HEK293T (cell line): Measurements from ENCODE around the gene HLA-E.
"Not testable (repeated sequence)": the region's sequence is repeated elsewhere in the genome, so short reads cannot be mapped to it uniquely, and the experiment has no call there.

ENCODE experiments used
- CTCF ChIA-PET: fragments of 350-600 bp; formaldehyde crosslinking; extraction: SDS; loops from one replicate; lab custom pipeline; 2021; ENCODE audit warnings: antibody characterized with exemption, inconsistent platforms; lab: Yijun Ruan, JAX
- POLR2A ChIA-PET: fragments of 350-600 bp; formaldehyde crosslinking; extraction: SDS; loops from one replicate; lab custom pipeline; 2020; ENCODE audit warnings: antibody characterized with exemption, inconsistent platforms; lab: Yijun Ruan, JAX
- DNase-seq: peaks from one replicate; pipeline ENCODE4 v3.0.0; 2012; ENCODE audit warnings: mixed read lengths; ENCODE audit errors: extremely low spot score
- ARNT ChIP-seq: fragments of 450-650 bp; IDR thresholded peaks from 2 replicates; pipeline ENCODE4 v1.6.1; 2017; ENCODE audit warnings: mild to moderate bottlenecking
- BHLHE40 ChIP-seq: fragments of 450-650 bp; IDR thresholded peaks from 2 replicates; pipeline ENCODE4 v1.6.1; 2016; ENCODE audit warnings: mild to moderate bottlenecking, moderate library complexity, borderline replicate concordance
- CTBP1 ChIP-seq: fragments of 450-650 bp; IDR thresholded peaks from 2 replicates; pipeline ENCODE4 v1.6.1; 2016; ENCODE audit warnings: borderline replicate concordance
- ELF4 ChIP-seq: fragments of 450-650 bp; IDR thresholded peaks from 2 replicates; pipeline ENCODE4 v1.6.1; 2017; ENCODE audit warnings: antibody characterized with exemption
- FOXA1 ChIP-seq: fragments of 450-650 bp; IDR thresholded peaks from 2 replicates; pipeline ENCODE4 v1.6.1; 2016; ENCODE audit warnings: mild to moderate bottlenecking
- FOXK2 ChIP-seq: fragments of 450-650 bp; IDR thresholded peaks from 2 replicates; pipeline ENCODE4 v1.6.1; 2016; ENCODE audit warnings: mild to moderate bottlenecking
- FOXM1 ChIP-seq: fragments of 450-650 bp; IDR thresholded peaks from 2 replicates; pipeline ENCODE4 v1.6.1; 2017; ENCODE audit warnings: mild to moderate bottlenecking, borderline replicate concordance
- HDGF ChIP-seq: fragments of 450-650 bp; IDR thresholded peaks from 2 replicates; pipeline ENCODE4 v1.6.1; 2017; ENCODE audit warnings: antibody characterized with exemption, borderline replicate concordance
- L3MBTL2 ChIP-seq: fragments of 450-650 bp; conservative IDR thresholded peaks from 2 replicates; pipeline ENCODE4 v1.6.1; 2016; ENCODE audit warnings: mild to moderate bottlenecking
- LEF1 ChIP-seq: fragments of 450-650 bp; IDR thresholded peaks from 2 replicates; pipeline ENCODE4 v1.6.1; 2017; ENCODE audit warnings: mild to moderate bottlenecking, borderline replicate concordance
- NFRKB ChIP-seq: fragments of 450-650 bp; IDR thresholded peaks from 2 replicates; pipeline ENCODE4 v1.6.1; 2016; ENCODE audit warnings: mild to moderate bottlenecking, moderate library complexity
- SP1 ChIP-seq: fragments of 450-650 bp; IDR thresholded peaks from 2 replicates; pipeline ENCODE4 v1.6.1; 2017
- SUZ12 ChIP-seq: fragments of 450-650 bp; IDR thresholded peaks from 2 replicates; pipeline ENCODE4 v1.6.1; 2016; ENCODE audit warnings: mild to moderate bottlenecking
- TARDBP ChIP-seq: fragments of 450-650 bp; IDR thresholded peaks from 2 replicates; pipeline ENCODE4 v1.6.1; 2016
- ZNF384 ChIP-seq: fragments of 450-650 bp; IDR thresholded peaks from 2 replicates; pipeline ENCODE4 v1.6.1; 2016
- TF ChIP-seq, protein P1 (sequence below): fragments of 450-650 bp; IDR thresholded peaks from 2 replicates; pipeline ENCODE4 v1.6.1; 2016

The HLA-E gene

DNA sequence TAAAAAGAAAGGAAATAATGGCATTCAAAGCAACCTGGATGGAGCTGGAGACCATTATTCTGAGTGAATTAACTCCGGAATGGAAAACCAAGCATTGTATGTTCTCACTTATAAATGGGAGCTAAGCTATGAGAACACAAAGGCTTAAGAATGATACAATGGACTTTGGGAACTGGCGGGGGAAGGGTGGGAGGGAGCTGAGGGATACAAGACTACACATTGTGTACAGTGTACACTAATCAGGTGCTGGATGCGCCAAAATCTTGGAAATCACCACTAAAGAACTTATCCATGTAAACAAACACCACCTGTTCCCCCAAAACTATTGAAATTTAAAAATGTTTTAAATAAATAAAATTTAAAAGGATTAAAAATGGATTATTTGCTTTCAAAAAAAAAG is 4.1 kb upstream of the HLA-E start:
- no peak for DNase-seq
- CTCF ChIA-PET = interaction anchor here (0.6 to 1.6 kb wide), 5 partner anchors 45 to 265 kb away, joined by 3 to 6 read pairs (median 4); no protein-coding TSS in a partner anchor

DNA sequence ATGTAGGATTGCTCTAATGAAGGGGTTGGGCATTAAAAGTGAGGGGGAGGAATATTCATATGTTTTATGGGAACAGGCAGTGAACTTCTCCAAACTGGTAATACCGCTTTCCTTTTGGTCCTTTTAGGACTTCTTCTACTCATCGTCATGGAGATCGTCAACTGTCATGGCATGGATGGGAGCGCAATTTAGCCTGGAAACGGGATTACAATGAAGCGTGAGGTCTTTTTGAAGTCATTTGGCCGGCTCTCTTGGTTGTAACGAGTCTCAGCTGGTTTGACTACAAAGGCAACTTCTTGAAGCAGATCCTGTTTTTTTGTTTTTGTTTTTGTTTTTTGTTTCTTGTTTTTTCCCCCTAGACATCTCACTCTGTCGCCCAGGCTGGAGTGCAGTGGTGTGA is 1.4 kb upstream of the HLA-E start:
- TF ChIP-seq CTBP1 = no peak
- TF ChIP-seq ZNF384 = no peak
- TF ChIP-seq HDGF = no peak
- no peak for TF ChIP-seq NFRKB
- TF ChIP-seq TARDBP = no peak
- TF ChIP-seq FOXK2 = no peak
- no peak for TF ChIP-seq LEF1
- no peak for TF ChIP-seq BHLHE40
- TF ChIP-seq FOXA1 = no peak
- TF ChIP-seq L3MBTL2 = no peak
- TF ChIP-seq, protein P1, sequence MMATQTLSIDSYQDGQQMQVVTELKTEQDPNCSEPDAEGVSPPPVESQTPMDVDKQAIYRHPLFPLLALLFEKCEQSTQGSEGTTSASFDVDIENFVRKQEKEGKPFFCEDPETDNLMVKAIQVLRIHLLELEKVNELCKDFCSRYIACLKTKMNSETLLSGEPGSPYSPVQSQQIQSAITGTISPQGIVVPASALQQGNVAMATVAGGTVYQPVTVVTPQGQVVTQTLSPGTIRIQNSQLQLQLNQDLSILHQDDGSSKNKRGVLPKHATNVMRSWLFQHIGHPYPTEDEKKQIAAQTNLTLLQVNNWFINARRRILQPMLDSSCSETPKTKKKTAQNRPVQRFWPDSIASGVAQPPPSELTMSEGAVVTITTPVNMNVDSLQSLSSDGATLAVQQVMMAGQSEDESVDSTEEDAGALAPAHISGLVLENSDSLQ = no peak
- DNase-seq = no peak
- ChIA-PET POLR2A (no interaction called here), CTCF (interaction anchor here (0.6 kb wide), 1 partner anchor 40 kb away, joined by 3 read pairs; no protein-coding TSS in a partner anchor)

More for the DNA sequence above, 4.1 kb upstream of the HLA-E start:
- POLR2A ChIA-PET = no interaction called here
- no peak for TF ChIP-seq ZNF384
- TF ChIP-seq, protein P1 = no peak
- no peak for TF ChIP-seq HDGF
- TF ChIP-seq SP1 = no peak
- TF ChIP-seq CTBP1 = no peak
- no peak for TF ChIP-seq LEF1
- no peak for TF ChIP-seq FOXA1
- TF ChIP-seq ELF4 = no peak
- no peak for TF ChIP-seq SUZ12
- TF ChIP-seq BHLHE40 = no peak
- no peak for TF ChIP-seq FOXK2
- no peak for TF ChIP-seq FOXM1
- no peak for TF ChIP-seq ARNT

DNA sequence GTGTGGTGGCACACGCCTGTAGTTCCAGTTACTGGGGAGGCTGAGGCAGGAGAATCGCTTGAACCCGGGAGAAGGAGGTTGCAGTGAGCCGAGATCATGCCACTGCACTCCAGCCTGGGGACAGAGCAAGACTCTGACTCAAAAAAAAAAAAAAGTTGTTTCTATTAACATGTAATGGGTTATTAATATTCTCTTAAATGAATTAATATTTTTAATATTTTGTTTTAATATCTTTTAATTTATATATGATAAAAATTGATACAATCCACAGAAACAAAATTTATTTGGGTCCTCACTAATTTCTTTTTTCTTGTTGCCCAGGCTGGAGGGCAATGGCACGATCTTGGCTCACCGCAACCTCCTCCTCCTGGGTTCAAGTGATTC is 620 bp upstream of the HLA-E start:
- POLR2A ChIA-PET, CTCF ChIA-PET, DNase-seq: not testable (repeated sequence)

DNA sequence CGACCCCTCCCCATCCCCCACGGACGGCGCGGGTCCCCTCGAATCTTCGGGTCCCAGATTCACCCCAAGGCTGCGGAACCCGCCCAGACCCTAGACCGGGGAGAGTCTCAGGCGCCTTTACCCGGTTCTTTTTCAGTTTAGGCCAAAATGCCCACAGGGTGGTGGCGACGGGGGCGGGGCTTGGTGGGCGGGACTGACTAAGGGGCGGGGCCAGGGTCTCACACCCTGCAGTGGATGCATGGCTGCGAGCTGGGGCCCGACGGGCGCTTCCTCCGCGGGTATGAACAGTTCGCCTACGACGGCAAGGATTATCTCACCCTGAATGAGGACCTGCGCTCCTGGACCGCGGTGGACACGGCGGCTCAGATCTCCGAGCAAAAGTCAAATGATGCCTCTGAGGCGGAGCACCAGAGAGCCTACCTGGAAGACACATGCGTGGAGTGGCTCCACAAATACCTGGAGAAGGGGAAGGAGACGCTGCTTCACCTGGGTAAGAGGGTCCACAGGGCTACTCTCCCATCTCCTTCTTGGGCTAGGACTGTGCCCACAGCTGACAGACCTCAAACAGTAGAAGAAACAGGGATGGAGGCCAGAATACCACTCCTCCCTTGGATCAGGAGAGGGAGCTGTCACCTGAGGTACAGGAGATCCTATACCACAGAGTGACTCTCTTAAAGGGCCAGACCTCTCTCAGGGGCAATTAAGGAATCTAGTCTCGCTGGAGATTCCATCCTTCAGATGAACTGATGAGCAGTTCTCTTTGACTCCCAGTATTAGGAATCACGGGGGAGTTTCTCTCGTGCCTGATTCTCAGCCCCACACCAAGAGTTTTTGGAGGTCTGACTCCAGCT is 942 bp downstream of the HLA-E start:
- TF ChIP-seq FOXM1 (no peak), ELF4 (no peak), HDGF (peak; percentile 47; the same call in 1 of the 2 replicates)
- ChIA-PET CTCF (interaction anchor here (1.3 kb wide), 1 partner anchor 42 kb away, joined by 4 read pairs; no protein-coding TSS in a partner anchor), POLR2A (interaction anchor here (0.7 to 1.0 kb wide), 3 partner anchors 26 to 126 kb away, joined by 3 to 4 read pairs (median 3); no protein-coding TSS in a partner anchor)
- peak; percentile 81 for DNase-seq

DNA sequence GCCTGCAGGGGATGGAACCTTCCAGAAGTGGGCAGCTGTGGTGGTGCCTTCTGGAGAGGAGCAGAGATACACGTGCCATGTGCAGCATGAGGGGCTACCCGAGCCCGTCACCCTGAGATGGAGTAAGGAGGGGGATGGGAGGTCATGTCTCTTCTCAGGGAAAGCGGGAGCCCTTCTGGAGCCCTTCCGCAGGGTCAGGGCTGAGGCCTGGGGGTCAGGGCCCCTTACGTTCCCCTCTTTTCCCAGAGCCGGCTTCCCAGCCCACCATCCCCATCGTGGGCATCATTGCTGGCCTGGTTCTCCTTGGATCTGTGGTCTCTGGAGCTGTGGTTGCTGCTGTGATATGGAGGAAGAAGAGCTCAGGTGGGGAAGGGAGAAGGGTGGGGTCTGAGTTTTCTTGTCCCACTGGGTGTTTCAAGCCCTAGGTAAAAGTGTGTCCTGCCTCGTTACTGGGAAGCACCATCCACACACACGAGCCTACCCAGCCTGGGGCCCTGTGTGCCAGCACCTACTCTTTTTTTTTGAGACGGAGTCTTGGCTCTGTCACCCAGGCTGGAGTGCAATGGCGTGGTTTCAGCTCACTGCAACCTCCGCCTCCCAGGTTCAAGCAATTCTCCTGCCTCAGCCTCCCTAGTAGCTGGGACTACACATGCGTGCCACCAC is 2.1 kb downstream of the HLA-E start:
- CTCF ChIA-PET, DNase-seq, POLR2A ChIA-PET: not testable (repeated sequence)

DNA sequence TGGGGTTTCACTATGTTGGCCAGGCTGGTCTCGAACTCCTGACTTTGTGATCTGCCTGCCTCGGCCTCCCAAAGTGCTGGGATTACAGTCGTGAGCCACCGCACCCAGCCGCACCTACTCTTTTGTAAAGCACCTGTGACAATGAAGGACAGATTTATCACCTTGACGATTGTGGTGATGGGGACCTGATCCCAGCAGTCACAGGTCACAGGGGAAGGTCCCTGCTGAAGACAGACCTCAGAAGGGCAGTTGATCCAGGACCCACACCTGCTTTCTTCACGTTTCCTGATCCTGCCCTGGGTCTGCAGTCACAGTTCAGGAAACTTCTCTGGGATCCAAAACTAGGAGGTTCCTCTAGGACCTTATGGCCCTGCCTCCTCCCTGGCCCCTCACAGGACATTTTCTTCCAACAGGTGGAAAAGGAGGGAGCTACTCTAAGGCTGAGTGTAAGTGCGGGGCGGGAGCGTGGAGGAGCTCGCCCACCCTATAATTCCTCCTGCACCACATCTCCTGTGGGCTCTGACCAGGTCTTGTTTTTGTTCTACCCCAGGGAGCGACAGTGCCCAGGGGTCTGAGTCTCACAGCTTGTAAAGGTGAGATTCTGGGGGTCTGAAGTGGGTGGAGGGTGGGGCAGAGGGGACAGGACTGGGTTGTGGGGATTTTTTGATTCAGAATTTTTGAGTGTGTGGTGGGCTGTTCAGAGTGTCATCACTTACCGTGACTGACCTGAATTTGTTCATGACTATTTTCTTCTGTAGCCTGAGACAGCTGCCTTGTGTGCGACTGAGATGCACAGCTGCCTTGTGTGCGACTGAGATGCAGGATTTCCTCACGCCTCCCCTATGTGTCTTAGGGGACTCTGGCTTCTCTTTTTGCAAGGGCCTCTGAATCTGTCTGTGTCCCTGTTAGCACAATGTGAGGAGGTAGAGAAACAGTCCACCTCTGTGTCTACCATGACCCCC is 3.0 kb downstream of the HLA-E start:
- CTCF ChIA-PET = interaction anchor here (1.0 kb wide), 1 partner anchor 9 kb away, joined by 3 read pairs; no protein-coding TSS in a partner anchor
- no peak for DNase-seq
- TF ChIP-seq NFRKB (no peak), L3MBTL2 (no peak), FOXK2 (no peak), SP1 (no peak), SUZ12 (no peak), TARDBP (no peak), BHLHE40 (no peak), HDGF (no peak), ZNF384 (no peak), ELF4 (no peak), ARNT (no peak), CTBP1 (no peak), LEF1 (no peak), FOXA1 (no peak), FOXM1 (no peak)
- TF ChIP-seq, protein P1 = no peak
- POLR2A ChIA-PET = no interaction called here
